Tibial nerve (tissue), 3 donors: ENCODE results near the gene PORCN.

ENCODE experiments used
- CTCF ChIP-seq, 5 experiments: fragments of 200-600 bp in 3 of 5; fragments of 450-650 bp in 2 of 5; sonication (generic) in 3 of 5; IDR thresholded peaks; one replicate each; pipeline ENCODE4 v1.5.1; 2016 to 2019; ENCODE audit warnings: antibody characterized with exemption in 5 of 5, mild to moderate bottlenecking in 3 of 5, moderate library complexity in 2 of 5
- POLR2A ChIP-seq, 2 donors: fragments of 450-650 bp; IDR thresholded peaks; one replicate each; pipeline ENCODE4 v1.6.1; 2017; ENCODE audit warnings: antibody characterized with exemption in 2 of 2, mild to moderate bottlenecking in 2 of 2, moderate library complexity in 2 of 2

GRCh38 chrX:48516285-48516684 is 7.5 kb downstream of the PORCN start:
- no peak for TF ChIP-seq POLR2A (IDR thresholded peaks at IDR 0.05)
- no peak for TF ChIP-seq CTCF (IDR thresholded peaks at IDR 0.05)
